Fibroblast of skin of right biceps (primary cell): ENCODE measurements around the gene CEL.
A peak's percentile ranks its signal among the peaks of the same experiment; 100 is the strongest.
"Not testable (repeated sequence)": the region's sequence is repeated elsewhere in the genome, so short reads cannot be mapped to it uniquely, and the experiment has no call there.

Source experiments
- DNase-seq: peaks from one replicate; pipeline ENCODE4 v3.0.0-alpha.2; 2013

The CEL gene

DNA sequence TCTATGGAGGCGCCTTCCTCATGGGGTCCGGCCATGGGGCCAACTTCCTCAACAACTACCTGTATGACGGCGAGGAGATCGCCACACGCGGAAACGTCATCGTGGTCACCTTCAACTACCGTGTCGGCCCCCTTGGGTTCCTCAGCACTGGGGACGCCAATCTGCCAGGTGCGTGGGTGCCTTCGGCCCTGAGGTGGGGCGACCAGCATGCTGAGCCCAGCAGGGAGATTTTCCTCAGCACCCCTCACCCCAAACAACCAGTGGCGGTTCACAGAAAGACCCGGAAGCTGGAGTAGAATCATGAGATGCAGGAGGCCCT lies 3.2 kb downstream of the CEL start:
- no peak for DNase-seq

GRCh38 chr9:133066181-133066983 lies 4.6 kb downstream of the CEL start:
- no peak for DNase-seq

DNA sequence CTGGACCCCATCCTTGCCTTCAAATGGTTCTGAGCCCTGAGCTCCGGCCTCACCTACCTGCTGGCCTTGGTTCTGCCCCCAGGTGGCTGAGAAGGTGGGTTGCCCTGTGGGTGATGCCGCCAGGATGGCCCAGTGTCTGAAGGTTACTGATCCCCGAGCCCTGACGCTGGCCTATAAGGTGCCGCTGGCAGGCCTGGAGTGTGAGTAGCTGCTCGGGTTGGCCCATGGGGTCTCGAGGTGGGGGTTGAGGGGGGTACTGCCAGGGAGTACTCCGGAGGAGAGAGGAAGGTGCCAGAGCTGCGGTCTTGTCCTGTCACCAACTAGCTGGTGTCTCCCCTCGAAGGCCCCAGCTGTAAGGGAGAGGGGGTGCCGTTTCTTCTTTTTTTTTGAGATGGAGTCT lies 5.2 kb downstream of the CEL start:
- DNase-seq, result no peak

DNA sequence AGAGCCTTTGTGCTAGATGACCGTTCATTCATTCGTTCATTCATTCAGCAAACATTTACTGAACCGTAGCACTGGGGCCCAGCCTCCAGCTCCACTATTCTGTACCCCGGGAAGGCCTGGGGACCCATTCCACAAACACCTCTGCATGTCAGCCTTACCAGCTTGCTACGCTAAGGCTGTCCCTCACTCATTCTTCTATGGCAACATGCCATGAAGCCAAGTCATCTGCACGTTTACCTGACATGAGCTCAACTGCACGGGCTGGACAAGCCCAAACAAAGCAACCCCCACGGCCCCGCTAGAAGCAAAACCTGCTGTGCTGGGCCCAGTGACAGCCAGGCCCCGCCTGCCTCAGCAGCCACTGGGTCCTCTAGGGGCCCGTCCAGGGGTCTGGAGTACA lies 6.0 kb downstream of the CEL start:
- DNase-seq, result no peak

DNA sequence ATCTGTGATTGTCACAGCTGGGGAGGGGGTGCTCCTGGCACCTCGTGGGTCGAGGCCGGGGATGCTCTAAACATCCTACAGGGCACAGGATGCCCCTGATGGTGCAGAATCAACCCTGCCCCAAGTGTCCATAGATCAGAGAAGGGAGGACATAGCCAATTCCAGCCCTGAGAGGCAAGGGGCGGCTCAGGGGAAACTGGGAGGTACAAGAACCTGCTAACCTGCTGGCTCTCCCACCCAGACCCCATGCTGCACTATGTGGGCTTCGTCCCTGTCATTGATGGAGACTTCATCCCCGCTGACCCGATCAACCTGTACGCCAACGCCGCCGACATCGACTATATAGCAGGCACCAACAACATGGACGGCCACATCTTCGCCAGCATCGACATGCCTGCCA lies 6.7 kb downstream of the CEL start:
- not testable (repeated sequence) for DNase-seq

GRCh38 chr9:133070500-133070961 lies 8.8 kb downstream of the CEL start:
- DNase-seq, result not testable (repeated sequence)

DNA sequence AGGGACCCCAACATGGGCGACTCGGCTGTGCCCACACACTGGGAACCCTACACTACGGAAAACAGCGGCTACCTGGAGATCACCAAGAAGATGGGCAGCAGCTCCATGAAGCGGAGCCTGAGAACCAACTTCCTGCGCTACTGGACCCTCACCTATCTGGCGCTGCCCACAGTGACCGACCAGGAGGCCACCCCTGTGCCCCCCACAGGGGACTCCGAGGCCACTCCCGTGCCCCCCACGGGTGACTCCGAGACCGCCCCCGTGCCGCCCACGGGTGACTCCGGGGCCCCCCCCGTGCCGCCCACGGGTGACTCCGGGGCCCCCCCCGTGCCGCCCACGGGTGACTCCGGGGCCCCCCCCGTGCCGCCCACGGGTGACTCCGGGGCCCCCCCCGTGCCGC lies 9.2 kb downstream of the CEL start:
- DNase-seq, result not testable (repeated sequence)

DNA sequence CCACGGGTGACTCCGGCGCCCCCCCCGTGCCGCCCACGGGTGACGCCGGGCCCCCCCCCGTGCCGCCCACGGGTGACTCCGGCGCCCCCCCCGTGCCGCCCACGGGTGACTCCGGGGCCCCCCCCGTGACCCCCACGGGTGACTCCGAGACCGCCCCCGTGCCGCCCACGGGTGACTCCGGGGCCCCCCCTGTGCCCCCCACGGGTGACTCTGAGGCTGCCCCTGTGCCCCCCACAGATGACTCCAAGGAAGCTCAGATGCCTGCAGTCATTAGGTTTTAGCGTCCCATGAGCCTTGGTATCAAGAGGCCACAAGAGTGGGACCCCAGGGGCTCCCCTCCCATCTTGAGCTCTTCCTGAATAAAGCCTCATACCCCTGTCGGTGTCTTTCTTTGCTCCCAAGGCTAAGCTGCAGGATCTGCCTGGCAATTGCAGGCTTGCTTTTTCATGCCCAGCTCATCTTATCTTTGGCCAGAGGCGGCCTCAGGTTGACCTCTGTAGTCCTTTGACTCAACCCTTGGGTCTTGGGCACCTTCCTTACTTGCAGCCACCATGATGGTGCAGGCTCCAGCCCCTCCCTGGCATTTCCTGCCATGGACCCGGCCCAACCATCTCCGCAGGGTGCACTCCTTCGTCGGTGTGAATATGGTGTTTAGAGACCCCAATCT lies 9.8 kb downstream of the CEL start:
- DNase-seq, result no peak

GRCh38 chr9:133072210-133072609 lies 10.4 kb downstream of the CEL start:
- not testable (repeated sequence) for DNase-seq

GRCh38 chr9:133073086-133074014 lies 11.6 kb downstream of the CEL start:
- DNase-seq, result no peak

DNA sequence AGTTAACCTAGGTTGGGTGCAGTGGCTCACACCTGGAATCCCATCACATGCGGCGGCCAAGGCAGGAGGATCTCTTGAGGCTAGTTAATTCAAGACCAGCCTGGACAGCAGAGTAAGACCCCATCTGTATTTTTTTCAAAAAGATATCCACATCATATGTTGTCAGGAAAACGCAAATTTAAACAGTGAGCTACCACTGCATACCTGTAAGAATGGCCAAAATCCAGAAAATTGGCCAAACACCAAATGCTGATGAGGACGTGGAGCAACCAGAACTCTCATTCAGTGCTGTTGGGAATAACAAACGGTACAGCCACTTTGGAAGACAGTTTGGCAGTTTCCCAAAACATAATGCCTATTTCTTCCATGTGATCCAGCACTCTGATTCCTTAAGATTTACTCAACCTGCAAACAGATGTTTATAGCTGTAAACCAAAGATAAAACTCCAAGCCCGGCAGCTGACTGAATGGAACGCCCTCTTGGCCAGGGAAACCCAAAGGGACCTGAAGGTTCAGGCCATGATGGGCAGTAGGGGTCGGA lies 12.4 kb downstream of the CEL start:
- peak; percentile 62 for DNase-seq

DNA sequence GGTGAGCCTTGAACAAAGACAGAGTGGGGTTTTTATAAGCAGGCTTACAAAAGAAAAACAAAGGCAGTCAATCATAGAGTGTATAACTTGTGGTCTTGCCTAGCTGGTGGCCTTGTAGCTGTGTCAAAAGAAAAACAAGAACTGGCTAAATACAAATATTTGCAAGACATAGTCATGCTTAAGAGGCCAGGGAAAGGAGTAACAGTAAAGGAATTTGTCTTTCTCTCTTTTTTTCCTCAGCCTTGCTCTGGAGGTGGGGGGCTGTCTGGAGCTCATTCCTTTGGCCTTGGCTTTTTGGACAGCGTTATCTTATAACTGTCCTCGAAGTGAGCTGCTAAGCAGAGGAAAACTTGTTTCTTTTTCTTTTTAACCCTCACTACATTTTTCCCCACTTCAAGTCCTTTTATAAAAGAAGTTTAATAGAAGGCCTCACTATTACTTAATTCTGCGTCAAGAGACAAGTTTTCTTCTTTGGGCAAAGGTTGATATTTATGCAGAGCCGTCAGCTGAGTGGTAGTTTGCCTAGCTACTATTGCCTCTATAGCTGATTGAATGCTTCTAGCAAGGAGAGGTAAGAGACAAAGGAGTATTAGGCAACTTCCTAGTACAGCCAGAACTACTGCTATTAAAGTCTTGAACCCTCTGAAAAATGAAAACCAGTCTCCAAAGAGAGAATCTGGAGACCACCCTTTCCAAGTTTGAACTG lies 14.3 kb downstream of the CEL start:
- peak; percentile 92 for DNase-seq

- no peak for DNase-seq
Measured at GRCh38 chr9:133076691-133077090, 14.9 kb downstream of the CEL start.

- no peak for DNase-seq
Measured at GRCh38 chr9:133078486-133078885, 16.7 kb downstream of the CEL start.

DNA sequence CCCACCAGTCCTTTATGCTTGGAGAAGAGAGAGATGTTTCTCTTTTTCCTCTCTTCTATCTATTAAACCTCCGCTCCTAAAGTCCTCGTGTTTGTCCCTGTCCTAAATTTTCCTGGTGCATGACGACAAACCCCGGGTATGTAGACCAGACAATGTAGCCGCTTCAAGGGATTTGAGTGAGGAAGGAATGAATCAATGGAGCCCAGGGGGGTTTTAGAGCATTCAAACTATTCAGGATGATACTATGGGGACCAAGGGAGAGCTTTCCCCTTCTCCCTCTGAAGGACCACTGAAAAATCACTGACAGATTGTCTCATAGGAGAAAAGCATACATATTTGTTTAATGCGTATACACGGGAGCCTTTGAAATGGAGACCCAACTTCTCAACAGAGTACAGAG lies 18.4 kb downstream of the CEL start:
- DNase-seq, result peak; percentile 56

GRCh38 chr9:133080786-133081779 lies 19.3 kb downstream of the CEL start:
- DNase-seq, result not testable (repeated sequence)

DNA sequence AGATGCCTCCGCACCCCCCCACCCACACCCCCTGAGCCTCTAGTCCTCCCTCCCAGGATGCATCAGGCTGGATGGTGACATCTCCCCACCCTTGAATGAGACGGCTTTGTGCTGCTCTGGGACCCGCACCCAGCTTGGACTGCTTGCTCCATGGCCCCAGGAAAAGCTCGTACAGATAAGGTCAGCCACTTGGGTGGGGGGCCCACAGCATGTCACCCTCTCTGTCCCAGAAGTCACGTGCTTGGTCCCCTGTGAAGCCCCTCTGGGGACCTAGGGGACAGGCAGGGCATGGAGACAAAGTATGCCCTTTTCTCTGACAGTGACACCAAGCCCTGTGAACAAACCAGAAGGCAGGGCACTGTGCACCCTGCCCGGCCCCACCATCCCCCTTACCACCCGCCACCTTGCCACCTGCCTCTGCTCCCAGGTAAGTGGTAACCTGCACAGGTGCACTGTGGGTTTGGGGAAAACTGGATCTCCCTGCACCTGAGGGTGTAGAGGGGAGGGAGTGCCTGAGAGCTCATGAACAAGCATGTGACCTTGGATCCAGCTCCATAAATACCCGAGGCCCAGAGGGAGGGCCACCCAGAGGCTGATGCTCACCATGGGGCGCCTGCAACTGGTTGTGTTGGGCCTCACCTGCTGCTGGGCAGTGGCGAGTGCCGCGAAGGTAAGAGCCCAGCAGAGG lies 20.3 kb downstream of the CEL start:
- DNase-seq, result not testable (repeated sequence)

GRCh38 chr9:133083688-133084087 lies 21.9 kb downstream of the CEL start:
- DNase-seq, result not testable (repeated sequence)

- not testable (repeated sequence) for DNase-seq
Measured at GRCh38 chr9:133086212-133086860, 24.6 kb downstream of the CEL start.

GRCh38 chr9:133086894-133087293 lies 25.1 kb downstream of the CEL start:
- no peak for DNase-seq
